Hepatocyte (in vitro differentiated cells): ENCODE measurements around the gene EML3. TPM values are rescaled to one million over a fixed set of nuclear protein-coding genes. Genes with fewer than 3 reads are reported as not detected.

Source experiments
- DNase-seq: peaks from one replicate; pipeline ENCODE4 v3.0.0-alpha.2; 2016; ENCODE audit warnings: low spot score
- H2AFZ ChIP-seq: fragments of 200-600 bp; sonication (generic); 2 replicates; pipeline ENCODE4 v1.6.0; 2016; ENCODE audit warnings: antibody characterized with exemption, mild to moderate bottlenecking
- H3K27ac ChIP-seq: fragments of 200-600 bp; sonication (generic); 2 replicates; pipeline ENCODE4 v1.5.1; 2016; ENCODE audit warnings: mild to moderate bottlenecking
- H3K27me3 ChIP-seq: fragments of 200-600 bp; sonication (generic); 2 replicates; pipeline ENCODE4 v1.6.1; 2016
- H3K36me3 ChIP-seq: fragments of 200-600 bp; sonication (generic); replicated peaks from 2 replicates; pipeline ENCODE4 v1.5.1; 2016; ENCODE audit warnings: low read depth; ENCODE audit not compliant: insufficient read depth
- H3K4me1 ChIP-seq: fragments of 200-600 bp; sonication (generic); 2 replicates; pipeline ENCODE4 v1.5.1; 2016; ENCODE audit warnings: mild to moderate bottlenecking, moderate library complexity; ENCODE audit not compliant: insufficient read depth
- H3K4me2 ChIP-seq: fragments of 200-600 bp; sonication (generic); 2 replicates; pipeline ENCODE4 v1.6.0; 2016
- H3K4me3 ChIP-seq: fragments of 200-600 bp; sonication (generic); 2 replicates; pipeline ENCODE4 v1.5.1; 2016; ENCODE audit warnings: mild to moderate bottlenecking
- H3K79me2 ChIP-seq: fragments of 200-600 bp; sonication (generic); 2 replicates; pipeline ENCODE4 v1.6.0; 2017; ENCODE audit warnings: mild to moderate bottlenecking
- H3K9me2 ChIP-seq: fragments of 200-600 bp; sonication (generic); replicated peaks from 2 replicates; pipeline ENCODE4 v1.6.0; 2017; ENCODE audit warnings: mild to moderate bottlenecking; ENCODE audit not compliant: insufficient read depth
- H3K9me3 ChIP-seq: fragments of 200-600 bp; sonication (generic); 2 replicates; pipeline ENCODE4 v1.5.1; 2016; ENCODE audit warnings: low read depth, mild to moderate bottlenecking
- H4K20me1 ChIP-seq: fragments of 200-600 bp; sonication (generic); 2 replicates; pipeline ENCODE4 v1.6.0; 2016; ENCODE audit warnings: mild to moderate bottlenecking; ENCODE audit not compliant: insufficient read depth, poor library complexity, severe bottlenecking
- EZH2 ChIP-seq: fragments of 200-600 bp; sonication (generic); IDR thresholded peaks from 2 replicates; pipeline ENCODE4 v1.6.1; 2016; ENCODE audit warnings: antibody characterized with exemption, mild to moderate bottlenecking, borderline replicate concordance
- EZH2phosphoT487 ChIP-seq: fragments of 200-600 bp; sonication (generic); IDR thresholded peaks from one replicate; pipeline ENCODE4 v1.6.1; 2018; ENCODE audit warnings: antibody characterized with exemption, mild to moderate bottlenecking, low read depth, moderate library complexity; ENCODE audit not compliant: unreplicated experiment, severe bottlenecking
- WGBS: methylation state at CpG from one replicate; pipeline ENCODE4 v1.1.6; 2016; ENCODE audit warnings: low lambda C conversion rate; ENCODE audit errors: missing lambda C conversion rate; 5-methylcytosine and 5-hydroxymethylcytosine counted together
- microRNA-seq: library from miRNA; unstranded; fragments of <30 nt; microRNA quantifications from one replicate; pipeline ENCODE4, GENCODE V29; 2017
- polyA plus RNA-seq: library from polyadenylated mRNA; unstranded; fragments of >200 nt; fragmentation: Nextera tagmentation; extraction: Ambion mirVana; gene quantifications from 2 replicates; pipeline ENCODE4 v1.2.1, GENCODE V29; 2016
- small RNA-seq: library from RNA; depleted of rRNA; stranded (forward); fragments of <200 nt; gene quantifications from one replicate; pipeline ENCODE3, GENCODE V24; 2014
- total RNA-seq: library from RNA; depleted of rRNA; stranded (reverse); fragments of >200 nt; gene quantifications from 2 replicates; pipeline ENCODE4 v1.2.3, GENCODE V29; 2014
- TF ChIP-seq, protein P1 (sequence below): fragments of 200-600 bp; sonication (generic); IDR thresholded peaks from 2 replicates; pipeline ENCODE4 v1.5.1; 2016; ENCODE audit warnings: antibody characterized with exemption, mild to moderate bottlenecking; ENCODE audit not compliant: poor library complexity

EML3 gene
- total and polyA plus RNA-seq, 2 experiments from 2014 or later, result 21.6 to 22.6 TPM

DNA sequence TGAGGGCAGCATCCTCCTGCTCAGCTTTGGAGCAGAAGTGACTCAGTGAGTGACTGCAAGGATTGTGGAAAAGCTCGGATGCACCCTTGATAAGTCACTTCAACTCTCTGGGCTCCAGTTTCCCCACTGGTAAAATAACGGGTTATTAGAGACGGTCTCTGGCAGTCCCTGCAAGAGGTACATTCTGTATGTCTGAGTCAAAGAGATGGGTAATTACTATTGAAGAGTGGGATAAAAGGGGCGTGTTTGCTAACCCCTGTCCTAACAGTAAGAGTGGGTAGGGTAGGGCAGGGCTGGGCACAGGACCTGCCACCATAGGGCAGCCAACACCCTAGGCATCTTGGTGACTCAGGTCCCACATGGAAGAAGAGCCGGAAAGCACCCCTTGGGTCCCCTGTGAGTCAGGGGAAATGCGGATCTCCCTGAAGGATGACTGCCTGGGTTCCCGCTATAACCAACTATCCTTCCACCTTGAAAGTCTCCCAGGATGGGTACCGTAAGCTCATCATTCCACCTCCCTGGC lies 58.7 kb downstream of the EML3 start:
- 76% methylated on average over 8 of the region's 8 CpGs for WGBS
- TF ChIP-seq, protein P1, sequence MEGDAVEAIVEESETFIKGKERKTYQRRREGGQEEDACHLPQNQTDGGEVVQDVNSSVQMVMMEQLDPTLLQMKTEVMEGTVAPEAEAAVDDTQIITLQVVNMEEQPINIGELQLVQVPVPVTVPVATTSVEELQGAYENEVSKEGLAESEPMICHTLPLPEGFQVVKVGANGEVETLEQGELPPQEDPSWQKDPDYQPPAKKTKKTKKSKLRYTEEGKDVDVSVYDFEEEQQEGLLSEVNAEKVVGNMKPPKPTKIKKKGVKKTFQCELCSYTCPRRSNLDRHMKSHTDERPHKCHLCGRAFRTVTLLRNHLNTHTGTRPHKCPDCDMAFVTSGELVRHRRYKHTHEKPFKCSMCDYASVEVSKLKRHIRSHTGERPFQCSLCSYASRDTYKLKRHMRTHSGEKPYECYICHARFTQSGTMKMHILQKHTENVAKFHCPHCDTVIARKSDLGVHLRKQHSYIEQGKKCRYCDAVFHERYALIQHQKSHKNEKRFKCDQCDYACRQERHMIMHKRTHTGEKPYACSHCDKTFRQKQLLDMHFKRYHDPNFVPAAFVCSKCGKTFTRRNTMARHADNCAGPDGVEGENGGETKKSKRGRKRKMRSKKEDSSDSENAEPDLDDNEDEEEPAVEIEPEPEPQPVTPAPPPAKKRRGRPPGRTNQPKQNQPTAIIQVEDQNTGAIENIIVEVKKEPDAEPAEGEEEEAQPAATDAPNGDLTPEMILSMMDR, result no peak
- Histone ChIP-seq H3K27me3 (no peaks in the 10 kb centered on the region), H3K79me2 (peaks cover 5% of the 10 kb centered on the region), H3K4me2 (peak overlapping the region; percentile 71), H3K9me3 (no peaks in the 10 kb centered on the region), H3K4me1 (peaks cover 66% of the 10 kb centered on the region), H4K20me1 (no peaks in the 10 kb centered on the region), H2AFZ (no peak overlapping the region), H3K36me3 (no peaks in the 10 kb centered on the region), H3K9me2 (no peaks in the 10 kb centered on the region), H3K4me3 (no peak overlapping the region), H3K27ac (peak overlapping the region; percentile 99)
- no peak for DNase-seq

DNA sequence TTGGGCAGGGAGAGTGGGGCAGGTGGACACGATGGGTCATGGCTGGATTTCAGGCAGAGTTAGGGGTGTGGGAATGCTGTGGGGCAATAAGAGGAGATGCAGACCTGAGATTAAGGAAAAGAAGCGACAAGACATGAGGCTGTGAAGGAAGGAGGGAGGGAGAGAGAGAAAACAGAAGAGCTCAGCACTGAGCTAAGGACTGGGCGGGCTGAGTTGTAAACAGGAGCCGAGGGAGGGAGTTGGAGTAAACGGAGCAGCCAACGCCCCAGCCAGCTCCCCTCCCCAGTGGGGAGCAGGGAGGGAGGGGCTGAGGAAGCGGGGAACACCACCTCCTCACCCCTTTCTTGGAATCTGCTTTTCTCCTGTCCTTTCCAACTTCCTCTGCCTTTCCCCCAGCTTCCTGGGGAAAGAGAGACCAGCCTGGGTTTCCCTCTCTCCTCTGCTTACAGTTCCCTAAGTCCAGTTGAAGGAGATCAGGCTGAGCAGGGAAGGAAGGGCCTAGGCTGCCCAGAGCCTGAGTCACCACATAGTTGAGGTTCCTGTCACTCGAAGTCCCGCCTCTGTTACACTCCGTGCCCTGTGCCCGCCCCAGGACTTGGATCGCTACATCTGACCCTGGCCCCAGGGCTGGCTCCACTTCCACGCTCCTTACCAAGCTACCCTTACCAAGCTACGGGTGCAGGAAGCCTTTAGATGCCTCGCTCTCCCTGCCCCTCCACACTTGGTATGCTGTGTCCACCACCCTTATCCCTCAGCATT lies 59.3 kb downstream of the EML3 start:
- Histone ChIP-seq H3K27me3 (no peaks in the 10 kb centered on the region), H3K4me2 (peak overlapping the region; percentile 71), H3K4me3 (no peak overlapping the region), H3K79me2 (peaks cover 2% of the 10 kb centered on the region), H3K4me1 (peaks cover 72% of the 10 kb centered on the region), H3K27ac (peak overlapping the region; percentile 99), H3K9me2 (no peaks in the 10 kb centered on the region), H3K9me3 (no peaks in the 10 kb centered on the region), H4K20me1 (no peaks in the 10 kb centered on the region), H3K36me3 (no peaks in the 10 kb centered on the region), H2AFZ (peak overlapping the region; percentile 35)
- whole genome bisulfite sequencing, result 13% methylated on average over 14 of the region's 15 CpGs
- peak; percentile 93 for DNase-seq
- TF ChIP-seq EZH2phosphoT487 (no peak), EZH2 (no peak)
- TF ChIP-seq, protein P1, result no peak

DNA sequence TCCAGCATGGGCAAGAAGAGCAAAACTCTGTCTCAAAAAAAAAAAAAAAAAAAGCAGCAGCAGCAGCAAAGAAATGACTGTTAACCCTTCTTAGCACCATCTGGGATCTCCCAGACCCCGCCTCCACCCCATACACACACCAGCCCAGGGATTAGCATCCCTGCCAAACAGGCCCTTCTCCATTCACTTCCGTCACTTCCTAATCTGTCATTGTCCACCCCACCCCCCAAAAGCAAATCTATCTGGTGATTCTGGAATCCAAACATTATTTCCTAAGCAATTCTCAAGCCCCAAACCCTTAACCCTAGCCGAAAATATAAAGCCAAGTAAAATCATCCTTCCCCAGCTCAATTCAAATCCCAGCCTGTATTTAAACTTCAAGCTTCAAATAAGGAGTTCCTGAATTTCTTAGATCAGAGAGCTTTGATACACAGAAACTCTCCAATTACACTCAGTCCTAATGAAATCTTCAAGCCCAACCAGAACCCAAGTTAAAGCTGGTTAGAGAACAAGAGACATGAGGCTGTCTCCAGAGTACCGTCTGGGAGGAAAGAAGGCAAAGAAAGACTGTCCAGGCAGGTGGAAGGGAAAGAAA lies 60.0 kb downstream of the EML3 start:
- WGBS, result 23% methylated on average over 4 of the region's 4 CpGs
- Histone ChIP-seq H3K4me2 (peak overlapping the region; percentile 71), H3K9me2 (no peaks in the 10 kb centered on the region), H2AFZ (peak overlapping the region; percentile 21), H3K27ac (peak overlapping the region; percentile 99), H3K4me3 (no peak overlapping the region), H3K9me3 (no peaks in the 10 kb centered on the region), H4K20me1 (no peaks in the 10 kb centered on the region), H3K36me3 (no peaks in the 10 kb centered on the region), H3K79me2 (peaks cover 2% of the 10 kb centered on the region), H3K4me1 (peaks cover 79% of the 10 kb centered on the region), H3K27me3 (no peaks in the 10 kb centered on the region)
- DNase-seq, result peak; percentile 50
- TF ChIP-seq, protein P1, result no peak
- TF ChIP-seq EZH2 (no peak), EZH2phosphoT487 (no peak)

Small RNA genes lying within 50 kb of the gene (microRNA-seq; reads per million reads assigned to microRNA genes)
- 7.6 reads per million, percentile 19 among the genes with 10 or more reads in this experiment for gene MIR6747

Small RNA genes lying within 50 kb of the gene (small RNA-seq; reads per million reads assigned to genes)
- gene AP001458.1 (not detected), gene EEF1G (not detected), gene MIR6747 (0.19 reads per million)

Other genes with a start within 250 kb of the EML3 start
- not detected in 2 replicates for gene SCGB1A1, start 193.7 kb downstream of the EML3 start, total RNA-seq
- not detected in 2 replicates for gene SCGB1A1, start 193.7 kb downstream of the EML3 start, polyA plus RNA-seq
- gene AHNAK, start 66.0 kb downstream of the EML3 start, total RNA-seq, result 218 and 237 TPM in 2 replicates
- gene AHNAK, start 66.0 kb downstream of the EML3 start, polyA plus RNA-seq, result 38.0 and 47.6 TPM in 2 replicates
- 1,612 and 1,634 TPM in 2 replicates for gene EEF1G, start 38.9 kb downstream of the EML3 start, total RNA-seq
- gene EEF1G, start 38.9 kb downstream of the EML3 start, polyA plus RNA-seq, result 501 and 526 TPM in 2 replicates
- gene TUT1, start 21.3 kb downstream of the EML3 start, total RNA-seq, result 6.7 and 11.7 TPM in 2 replicates
- gene TUT1, start 21.3 kb downstream of the EML3 start, polyA plus RNA-seq, result 14.2 and 16.5 TPM in 2 replicates
- 46.8 and 53.1 TPM in 2 replicates for gene MTA2, start 10.9 kb downstream of the EML3 start, total RNA-seq
- gene MTA2, start 10.9 kb downstream of the EML3 start, polyA plus RNA-seq, result 17.1 and 25.6 TPM in 2 replicates
- 1.5 and 1.9 TPM in 2 replicates for gene ROM1, start 482 bp upstream of the EML3 start, total RNA-seq
- gene ROM1, start 482 bp upstream of the EML3 start, polyA plus RNA-seq, result 2.1 and 3.2 TPM in 2 replicates
- gene B3GAT3, start 9.2 kb upstream of the EML3 start, total RNA-seq, result 32.3 and 34.4 TPM in 2 replicates
- 59.6 and 61.4 TPM in 2 replicates for gene B3GAT3, start 9.2 kb upstream of the EML3 start, polyA plus RNA-seq
- gene GANAB, start 33.8 kb upstream of the EML3 start, total RNA-seq, result 251 and 254 TPM in 2 replicates
- 212 and 232 TPM in 2 replicates for gene GANAB, start 33.8 kb upstream of the EML3 start, polyA plus RNA-seq
- gene INTS5, start 40.5 kb upstream of the EML3 start, total RNA-seq, result 12.6 and 18.7 TPM in 2 replicates
- 19.1 and 21.1 TPM in 2 replicates for gene INTS5, start 40.5 kb upstream of the EML3 start, polyA plus RNA-seq
- gene C11orf98, start 52.4 kb upstream of the EML3 start, total RNA-seq, result 63.7 and 80.4 TPM in 2 replicates
- 116 and 133 TPM in 2 replicates for gene C11orf98, start 52.4 kb upstream of the EML3 start, polyA plus RNA-seq
- gene CSKMT, start 52.5 kb upstream of the EML3 start, total RNA-seq, result 10.0 and 22.5 TPM in 2 replicates
- gene CSKMT, start 52.5 kb upstream of the EML3 start, polyA plus RNA-seq, result 5.7 and 7.1 TPM in 2 replicates
- 8.9 and 11.1 TPM in 2 replicates for gene UQCC3, start 58.9 kb upstream of the EML3 start, total RNA-seq
- gene UQCC3, start 58.9 kb upstream of the EML3 start, polyA plus RNA-seq, result 17.0 and 19.0 TPM in 2 replicates
- gene LBHD1, start 59.5 kb upstream of the EML3 start, total RNA-seq, result 5.4 and 11.2 TPM in 2 replicates
- gene LBHD1, start 59.5 kb upstream of the EML3 start, polyA plus RNA-seq, result 6.5 and 6.7 TPM in 2 replicates
- 73.0 and 74.1 TPM in 2 replicates for gene UBXN1, start 66.3 kb upstream of the EML3 start, total RNA-seq
- gene UBXN1, start 66.3 kb upstream of the EML3 start, polyA plus RNA-seq, result 73.2 and 73.8 TPM in 2 replicates
- 0.40 and 1.1 TPM in 2 replicates for gene LRRN4CL, start 76.8 kb upstream of the EML3 start, total RNA-seq
- gene LRRN4CL, start 76.8 kb upstream of the EML3 start, polyA plus RNA-seq, result 0.15 and 0.41 TPM in 2 replicates
- gene BSCL2, start 94.6 kb upstream of the EML3 start, total RNA-seq, result 39.3 and 49.2 TPM in 2 replicates
- 78.7 and 81.0 TPM in 2 replicates for gene BSCL2, start 94.6 kb upstream of the EML3 start, polyA plus RNA-seq
- 0.23 and 0.24 TPM in 2 replicates for gene GNG3, start 94.9 kb upstream of the EML3 start, total RNA-seq
- gene GNG3, start 94.9 kb upstream of the EML3 start, polyA plus RNA-seq, result 0.41 and 1.2 TPM in 2 replicates
- gene HNRNPUL2, start 114.7 kb upstream of the EML3 start, total RNA-seq, result 14.0 and 15.4 TPM in 2 replicates
- gene HNRNPUL2, start 114.7 kb upstream of the EML3 start, polyA plus RNA-seq, result 2.3 and 3.7 TPM in 2 replicates
- 26.3 and 35.0 TPM in 2 replicates for gene TTC9C, start 115.7 kb upstream of the EML3 start, total RNA-seq
- gene TTC9C, start 115.7 kb upstream of the EML3 start, polyA plus RNA-seq, result 35.4 and 39.9 TPM in 2 replicates
- 7.0 and 11.0 TPM in 2 replicates for gene ZBTB3, start 141.4 kb upstream of the EML3 start, total RNA-seq
- 4.0 and 4.3 TPM in 2 replicates for gene ZBTB3, start 141.4 kb upstream of the EML3 start, polyA plus RNA-seq
- 96.5 and 110 TPM in 2 replicates for gene POLR2G, start 148.8 kb upstream of the EML3 start, total RNA-seq
- gene POLR2G, start 148.8 kb upstream of the EML3 start, polyA plus RNA-seq, result 171 and 195 TPM in 2 replicates
- gene TAF6L, start 158.6 kb upstream of the EML3 start, total RNA-seq, result 20.5 and 23.2 TPM in 2 replicates
- 35.9 and 36.0 TPM in 2 replicates for gene TAF6L, start 158.6 kb upstream of the EML3 start, polyA plus RNA-seq
- 78.0 and 99.1 TPM in 2 replicates for gene TMEM179B, start 174.6 kb upstream of the EML3 start, total RNA-seq
- gene TMEM179B, start 174.6 kb upstream of the EML3 start, polyA plus RNA-seq, result 163 and 172 TPM in 2 replicates
- 28.4 and 31.9 TPM in 2 replicates for gene TMEM223, start 179.2 kb upstream of the EML3 start, total RNA-seq
- 30.3 and 36.1 TPM in 2 replicates for gene TMEM223, start 179.2 kb upstream of the EML3 start, polyA plus RNA-seq
- 37.2 and 37.6 TPM in 2 replicates for gene NXF1, start 192.7 kb upstream of the EML3 start, total RNA-seq
- gene NXF1, start 192.7 kb upstream of the EML3 start, polyA plus RNA-seq, result 71.9 and 91.4 TPM in 2 replicates
- 35.4 and 37.3 TPM in 2 replicates for gene STX5, start 219.3 kb upstream of the EML3 start, total RNA-seq
- 49.7 and 50.4 TPM in 2 replicates for gene STX5, start 219.3 kb upstream of the EML3 start, polyA plus RNA-seq
- gene TEX54, start 220.1 kb upstream of the EML3 start, total RNA-seq, result not detected in 2 replicates
- 1.8 and 3.5 TPM in 2 replicates for gene TEX54, start 220.1 kb upstream of the EML3 start, polyA plus RNA-seq
- gene WDR74, start 226.8 kb upstream of the EML3 start, total RNA-seq, result 28.0 and 30.9 TPM in 2 replicates
- gene WDR74, start 226.8 kb upstream of the EML3 start, polyA plus RNA-seq, result 28.9 and 34.1 TPM in 2 replicates